GM21515 (cell line): ENCODE data around the gene PIK3CA.
A peak's percentile ranks its signal among the peaks of the same experiment; 100 is the strongest.
"Not testable (repeated sequence)": the region's sequence is repeated elsewhere in the genome, so short reads cannot be mapped to it uniquely, and the experiment has no call there.

Source experiments
- ATAC-seq: cut with Tn5 transposase; IDR thresholded peaks from one replicate; pipeline ENCODE4 v1.9.1; 2021; ENCODE audit not compliant: unreplicated experiment

PIK3CA gene

GRCh38 chr3:179260949-179261765 lies 113.0 kb downstream of the PIK3CA start:
- ATAC-seq, result peak; percentile 93

GRCh38 chr3:179263134-179263533 lies 115.0 kb downstream of the PIK3CA start:
- no peak for ATAC-seq

- no peak for ATAC-seq
These were observed 116.3 kb downstream of the PIK3CA start for GRCh38 chr3:179264449-179264848.

GRCh38 chr3:179265092-179265491 lies 116.9 kb downstream of the PIK3CA start:
- no peak for ATAC-seq

- ATAC-seq, result peak; percentile 39
These were observed 117.7 kb downstream of the PIK3CA start for GRCh38 chr3:179265875-179266274.

GRCh38 chr3:179266701-179267211 lies 118.6 kb downstream of the PIK3CA start:
- no peak for ATAC-seq

- no peak for ATAC-seq
These were observed 120.4 kb downstream of the PIK3CA start for GRCh38 chr3:179268400-179269051.

- no peak for ATAC-seq
These were observed 121.1 kb downstream of the PIK3CA start for GRCh38 chr3:179269152-179269707.

GRCh38 chr3:179272385-179272784 lies 124.2 kb downstream of the PIK3CA start:
- no peak for ATAC-seq

GRCh38 chr3:179274434-179274833 lies 126.3 kb downstream of the PIK3CA start:
- not testable (repeated sequence) for ATAC-seq

GRCh38 chr3:179276001-179276400 lies 127.8 kb downstream of the PIK3CA start:
- ATAC-seq, result no peak

GRCh38 chr3:179276743-179277142 lies 128.6 kb downstream of the PIK3CA start:
- ATAC-seq, result no peak

- no peak for ATAC-seq
These were observed 130.0 kb downstream of the PIK3CA start for GRCh38 chr3:179278151-179278550.

GRCh38 chr3:179278932-179279693 lies 131.0 kb downstream of the PIK3CA start:
- no peak for ATAC-seq

GRCh38 chr3:179279837-179280236 lies 131.7 kb downstream of the PIK3CA start:
- ATAC-seq, result no peak

GRCh38 chr3:179281825-179282224 lies 133.7 kb downstream of the PIK3CA start:
- ATAC-seq, result no peak

GRCh38 chr3:179286331-179286730 lies 138.2 kb downstream of the PIK3CA start:
- no peak for ATAC-seq

GRCh38 chr3:179288845-179289244 lies 140.7 kb downstream of the PIK3CA start:
- ATAC-seq, result no peak

- no peak for ATAC-seq
These were observed 141.1 kb downstream of the PIK3CA start for GRCh38 chr3:179289295-179289694.
